ENCODE results near the gene POLN.

The POLN gene

GRCh38 chr4:2254665-2255500 lies 13.0 kb upstream of the POLN start:
- ChIA-PET CTCF (no interaction called here), POLR2A (no interaction called here)
- no peak overlapping the region for H3K4me3 ChIP-seq (ENCODE audit: low read depth, low read length)
- TF ChIP-seq CTCF (IDR thresholded peaks at IDR 0.05; ENCODE audit: insufficient read depth, low read length, missing control alignments), result no peak
- DNase-seq (ENCODE audit: low read depth, low spot score), result no peak

GRCh38 chr4:2253160-2254084 lies 11.5 kb upstream of the POLN start:
- DNase-seq (ENCODE audit: low read depth, low spot score), result no peak
- CTCF ChIA-PET, result no interaction called here
- TF ChIP-seq CTCF (IDR thresholded peaks at IDR 0.05; ENCODE audit: insufficient read depth, low read length, missing control alignments), result no peak
- no peak overlapping the region for H3K4me3 ChIP-seq (ENCODE audit: low read depth, low read length)
- POLR2A ChIA-PET, result no interaction called here

GRCh38 chr4:2252530-2253091 lies 10.7 kb upstream of the POLN start:
- no peak for TF ChIP-seq CTCF (IDR thresholded peaks at IDR 0.05; ENCODE audit: insufficient read depth, low read length, missing control alignments)
- DNase-seq (ENCODE audit: low read depth, low spot score), result no peak
- ChIA-PET CTCF (interaction anchor here (1.0 kb wide), 1 partner anchor 9 kb away, joined by 4 read pairs; no protein-coding TSS in a partner anchor), POLR2A (no interaction called here)
- no peak overlapping the region for H3K4me3 ChIP-seq (ENCODE audit: low read depth, low read length)

GRCh38 chr4:2251795-2252529 lies 10.0 kb upstream of the POLN start:
- no peak overlapping the region for H3K4me3 ChIP-seq (ENCODE audit: low read depth, low read length)

More at GRCh38 chr4:2251795-2252529, 10.0 kb upstream of the POLN start:
- DNase-seq (ENCODE audit: low read depth, low spot score), result no peak
- TF ChIP-seq CTCF (IDR thresholded peaks at IDR 0.05; ENCODE audit: insufficient read depth, low read length, missing control alignments), result no peak
- CTCF ChIA-PET, result interaction anchor here (1.0 kb wide), 1 partner anchor 8 kb away, joined by 4 read pairs; no protein-coding TSS in a partner anchor
- POLR2A ChIA-PET, result no interaction called here

Data from AG04449 (cell line).